ENCODE data around the gene QRSL1. TPM values are rescaled to one million over a fixed set of nuclear protein-coding genes. Genes with fewer than 3 reads are reported as not detected.

The QRSL1 gene
- total and polyA plus RNA-seq, 2 of the 4 experiments (the other 2 are of a cell fraction), result 6.1 to 10.9 TPM

- H2BK5ac ChIP-seq (ENCODE audit: low read depth, low read length, poor library complexity, severe bottlenecking), result no peak overlapping the region
- no peak overlapping the region for H2AK5ac ChIP-seq (ENCODE audit: low read depth, low read length)
- H3K9me1 ChIP-seq (ENCODE audit: insufficient read depth, low read length), result no peaks in the 10 kb centered on the region; the same call in 1 of the 2 replicates
- TF ChIP-seq USF2 (IDR thresholded peaks at IDR 0.05; ENCODE audit: low read depth, low read length) (no peak), CHD1 (IDR thresholded peaks at IDR 0.05; ENCODE audit: low read depth, low read length) (no peak), POLR2A (IDR thresholded peaks at IDR 0.05; ENCODE audit: low read depth, low read length) (no peak), RFX5 (IDR thresholded peaks at IDR 0.05; ENCODE audit: low read depth, low read length) (no peak), CTCF (conservative IDR thresholded peaks at IDR 0.05; ENCODE audit: low read depth, low read length) (no peak), FOS (IDR thresholded peaks at IDR 0.05; ENCODE audit: low read depth, low read length) (no peak), SMC3 (IDR thresholded peaks at IDR 0.05; ENCODE audit: low read depth, low read length) (no peak), RCOR1 (IDR thresholded peaks at IDR 0.05; ENCODE audit: insufficient replicate concordance, low read length) (no peak), ELK1 (IDR thresholded peaks at IDR 0.05; ENCODE audit: borderline replicate concordance, low read depth, low read length) (no peak), CEBPB (IDR thresholded peaks at IDR 0.05; ENCODE audit: low read depth, low read length) (no peak), BHLHE40 (IDR thresholded peaks at IDR 0.05; ENCODE audit: low read depth, low read length) (no peak), MAFK (IDR thresholded peaks at IDR 0.05; ENCODE audit: low read depth, low read length) (no peak), MXI1 (IDR thresholded peaks at IDR 0.05; ENCODE audit: borderline replicate concordance, low read depth, low read length) (no peak), MAZ (IDR thresholded peaks at IDR 0.05; ENCODE audit: borderline replicate concordance, low read depth, low read length) (no peak), NFE2L2 (IDR thresholded peaks at IDR 0.05; ENCODE audit: low read depth, low read length) (no peak), RAD21 (IDR thresholded peaks at IDR 0.05; ENCODE audit: low read length) (no peak)
- peak overlapping the region; percentile 24; the same call in 1 of the 2 replicates for H3K4ac ChIP-seq (ENCODE audit: low read depth, low read length)
- no peak overlapping the region for H3K56ac ChIP-seq (ENCODE audit: extremely low read depth, insufficient read depth, low read length)
- H2AK9ac ChIP-seq (replicated peaks; ENCODE audit: low read depth, low read length, poor library complexity), result no peak overlapping the region
- no peak overlapping the region for H2BK20ac ChIP-seq (ENCODE audit: low read depth, low read length)
- peak overlapping the region; percentile 60 for H3K18ac ChIP-seq (ENCODE audit: low read depth, low read length)
- H4K8ac ChIP-seq (ENCODE audit: low read depth in 2 of 2, low read length in 2 of 2), result peak overlapping the region in 1 of 2 experiments; percentile 22; a peak in 1 of 4 replicates
- ChIA-PET CTCF (no interaction called here), POLR2A (ENCODE audit: unreplicated experiment) (no interaction called here)
- dilution Hi-C loops (cut with HindIII; ENCODE audit: low sequenced_read_pairs, unreplicated experiment) (no loop called here), intact Hi-C loops (cut with micrococcal nuclease) (no loop called here), in situ Hi-C loops (cut with MboI; ENCODE audit: low sequenced_read_pairs) (no loop called here)
- peak; percentile 16 for ATAC-seq (ENCODE audit: low read depth)
- peaks cover 4% of the 10 kb centered on the region for H3K4me1 ChIP-seq (ENCODE audit: control insufficient read depth, insufficient read depth, low read length)
- no peaks in the 10 kb centered on the region for H3K27me3 ChIP-seq (ENCODE audit: control insufficient read depth, insufficient read depth, low read length)
- peak overlapping the region; percentile 31; the same call in 1 of the 2 replicates for H3K23ac ChIP-seq (ENCODE audit: low read depth, low read length)
- no peaks in the 10 kb centered on the region for H4K20me1 ChIP-seq (ENCODE audit: insufficient read depth, low read length)
- H3K14ac ChIP-seq (replicated peaks; ENCODE audit: low read depth, low read length), result 0 out of 2 replicates have a peak overlapping the region, but pooled peaks have one; percentile 41
- H2BK15ac ChIP-seq (ENCODE audit: low read depth, low read length), result peak overlapping the region; percentile 3; the same call in 1 of the 3 replicates
- H2AFZ ChIP-seq (replicated peaks; ENCODE audit: low read length, poor library complexity), result no peak overlapping the region
- H3K36me3 ChIP-seq (ENCODE audit: control insufficient read depth, insufficient read depth, low read length), result peaks cover 8% of the 10 kb centered on the region
- WGBS, 2 experiments (ENCODE audit: extremely low coverage in 2 of 2, insufficient read length in 1 of 2), result no CpG with 5 or more reads among the region's 1 CpG
- no peak overlapping the region for H3K4me2 ChIP-seq (ENCODE audit: low read depth, low read length)
- DNase-seq, result no peak
- H3K27ac ChIP-seq (ENCODE audit: insufficient read depth, low read length), result no peak overlapping the region
- H3K9ac ChIP-seq (ENCODE audit: low read depth, low read length), result no peak overlapping the region
- no peak overlapping the region for H2BK120ac ChIP-seq (ENCODE audit: low read depth, low read length)
- H3K79me1 ChIP-seq (ENCODE audit: low read depth in 1 of 2, low read length in 2 of 2), result no peaks in the 10 kb centered on the region
- no TSS peak for BruUV-seq (replicated peaks)
- no peak overlapping the region for H4K5ac ChIP-seq (ENCODE audit: low read depth, low read length)
- H3K9me3 ChIP-seq (ENCODE audit: control insufficient read depth, insufficient read depth, low read length), result no peaks in the 10 kb centered on the region
- H4K91ac ChIP-seq (ENCODE audit: insufficient read depth, low read depth, low read length), result peak overlapping the region; percentile 11; the same call in 1 of the 2 replicates
- H3K4me3 ChIP-seq (ENCODE audit: insufficient read depth, low read depth, low read length), result no peak overlapping the region
Observed at GRCh38 chr6:106581468-106581867, 47.9 kb upstream of the QRSL1 start.

Data from IMR-90 (cell line).